Measurements from ENCODE around the gene C1S.
A peak's percentile ranks its signal among the peaks of the same experiment; 100 is the strongest.

Gene C1S

DNA sequence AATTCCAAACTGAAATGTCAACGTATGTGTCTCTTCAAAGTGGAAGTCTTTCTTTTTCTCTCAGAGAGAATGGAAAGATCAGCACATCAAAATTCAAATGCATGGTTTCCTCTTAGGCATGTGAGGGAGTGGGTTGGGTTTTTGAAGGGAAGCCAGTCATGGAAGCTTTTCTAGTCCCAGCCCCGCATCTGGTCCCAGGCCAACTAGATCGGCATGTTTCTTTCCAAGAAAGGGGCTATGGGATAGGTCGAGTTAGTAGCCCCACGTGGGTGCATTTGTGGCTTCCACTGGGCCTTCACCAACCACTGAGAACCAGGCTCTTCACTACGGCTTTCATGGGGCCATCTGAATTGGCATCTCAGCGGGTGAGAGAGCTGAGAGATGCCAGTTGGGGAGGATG lies 6.6 kb downstream of the C1S start:
- no peak for TF ChIP-seq TOX (CRISPR knock-in tag; IDR thresholded peaks at IDR 0.05; ENCODE audit: borderline replicate concordance)
- no peak for ATAC-seq

DNA sequence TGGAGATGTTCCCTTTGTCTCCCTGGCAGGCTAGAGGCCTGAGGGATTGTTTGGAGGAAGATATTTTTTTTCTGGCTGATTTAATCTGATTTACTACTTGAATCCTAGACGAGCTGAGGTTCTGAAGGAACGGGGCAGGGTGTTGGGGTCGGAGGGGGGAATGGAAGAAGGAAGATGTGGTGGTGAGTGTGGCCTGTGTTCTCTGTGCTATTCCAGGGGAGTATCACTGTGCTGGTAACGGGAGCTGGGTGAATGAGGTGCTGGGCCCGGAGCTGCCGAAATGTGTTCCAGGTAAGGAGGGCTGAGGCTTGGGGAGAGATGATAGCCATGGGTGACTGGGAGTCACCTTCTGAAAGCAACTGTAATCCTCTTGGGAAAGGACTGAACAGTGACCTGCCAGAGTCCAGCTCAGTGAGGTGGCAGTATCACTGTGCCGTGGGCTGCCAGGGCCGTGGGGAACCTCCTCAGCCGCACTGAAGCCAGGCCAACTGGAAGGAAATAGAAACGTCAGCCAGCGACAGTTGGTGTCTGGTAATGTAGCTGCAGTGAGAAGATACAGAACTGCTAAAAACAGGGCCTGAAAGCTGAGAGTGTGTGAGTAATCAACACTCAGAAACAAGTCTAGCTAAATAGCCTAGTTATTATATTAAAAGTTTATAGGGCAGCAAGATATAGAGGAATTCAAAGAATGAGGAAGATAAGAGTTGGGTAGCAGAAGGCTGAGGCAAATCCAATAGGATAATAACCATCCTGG lies 7.9 kb downstream of the C1S start:
- peak; percentile 25; the same call in 2 of the 3 replicates for ATAC-seq
- TF ChIP-seq OSR1 (CRISPR knock-in tag; IDR thresholded peaks at IDR 0.05) (no peak), ARNTL (CRISPR knock-in tag; IDR thresholded peaks at IDR 0.05; ENCODE audit: borderline replicate concordance, low read depth) (no peak), TOX (CRISPR knock-in tag; IDR thresholded peaks at IDR 0.05; ENCODE audit: borderline replicate concordance) (no peak), ZNF565 (CRISPR knock-in tag; conservative IDR thresholded peaks at IDR 0.05; ENCODE audit: low read depth) (no peak), ZFP30 (CRISPR knock-in tag; IDR thresholded peaks at IDR 0.05) (no peak), ZNF70 (CRISPR knock-in tag; IDR thresholded peaks at IDR 0.05) (no peak), ZNF8 (CRISPR knock-in tag; IDR thresholded peaks at IDR 0.05) (no peak), RARB (CRISPR knock-in tag; IDR thresholded peaks at IDR 0.05) (no peak), ISL1 (CRISPR knock-in tag; IDR thresholded peaks at IDR 0.05) (no peak), ZFP3 (CRISPR knock-in tag; IDR thresholded peaks at IDR 0.05) (no peak), GLIS3 (CRISPR knock-in tag; IDR thresholded peaks at IDR 0.05) (no peak), PPARA (CRISPR knock-in tag; IDR thresholded peaks at IDR 0.05; ENCODE audit: borderline replicate concordance) (no peak), CSDC2 (CRISPR knock-in tag; IDR thresholded peaks at IDR 0.05) (no peak), TCF4 (CRISPR knock-in tag; IDR thresholded peaks at IDR 0.05; ENCODE audit: borderline replicate concordance) (no peak), ESRRG (CRISPR knock-in tag; IDR thresholded peaks at IDR 0.05) (no peak)
- TF ChIP-seq, protein P1, sequence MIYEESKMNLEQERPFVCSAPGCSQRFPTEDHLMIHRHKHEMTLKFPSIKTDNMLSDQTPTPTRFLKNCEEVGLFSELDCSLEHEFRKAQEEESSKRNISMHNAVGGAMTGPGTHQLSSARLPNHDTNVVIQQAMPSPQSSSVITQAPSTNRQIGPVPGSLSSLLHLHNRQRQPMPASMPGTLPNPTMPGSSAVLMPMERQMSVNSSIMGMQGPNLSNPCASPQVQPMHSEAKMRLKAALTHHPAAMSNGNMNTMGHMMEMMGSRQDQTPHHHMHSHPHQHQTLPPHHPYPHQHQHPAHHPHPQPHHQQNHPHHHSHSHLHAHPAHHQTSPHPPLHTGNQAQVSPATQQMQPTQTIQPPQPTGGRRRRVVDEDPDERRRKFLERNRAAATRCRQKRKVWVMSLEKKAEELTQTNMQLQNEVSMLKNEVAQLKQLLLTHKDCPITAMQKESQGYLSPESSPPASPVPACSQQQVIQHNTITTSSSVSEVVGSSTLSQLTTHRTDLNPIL (CRISPR knock-in tag; IDR thresholded peaks at IDR 0.05; ENCODE audit: low read depth), result no peak
- TF ChIP-seq, protein P2, sequence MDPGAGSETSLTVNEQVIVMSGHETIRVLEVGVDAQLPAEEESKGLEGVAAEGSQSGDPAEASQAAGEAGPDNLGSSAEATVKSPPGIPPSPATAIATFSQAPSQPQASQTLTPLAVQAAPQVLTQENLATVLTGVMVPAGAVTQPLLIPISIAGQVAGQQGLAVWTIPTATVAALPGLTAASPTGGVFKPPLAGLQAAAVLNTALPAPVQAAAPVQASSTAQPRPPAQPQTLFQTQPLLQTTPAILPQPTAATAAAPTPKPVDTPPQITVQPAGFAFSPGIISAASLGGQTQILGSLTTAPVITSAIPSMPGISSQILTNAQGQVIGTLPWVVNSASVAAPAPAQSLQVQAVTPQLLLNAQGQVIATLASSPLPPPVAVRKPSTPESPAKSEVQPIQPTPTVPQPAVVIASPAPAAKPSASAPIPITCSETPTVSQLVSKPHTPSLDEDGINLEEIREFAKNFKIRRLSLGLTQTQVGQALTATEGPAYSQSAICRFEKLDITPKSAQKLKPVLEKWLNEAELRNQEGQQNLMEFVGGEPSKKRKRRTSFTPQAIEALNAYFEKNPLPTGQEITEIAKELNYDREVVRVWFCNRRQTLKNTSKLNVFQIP (CRISPR knock-in tag; IDR thresholded peaks at IDR 0.05; ENCODE audit: borderline replicate concordance, low read depth), result no peak
- TF ChIP-seq, protein P3, sequence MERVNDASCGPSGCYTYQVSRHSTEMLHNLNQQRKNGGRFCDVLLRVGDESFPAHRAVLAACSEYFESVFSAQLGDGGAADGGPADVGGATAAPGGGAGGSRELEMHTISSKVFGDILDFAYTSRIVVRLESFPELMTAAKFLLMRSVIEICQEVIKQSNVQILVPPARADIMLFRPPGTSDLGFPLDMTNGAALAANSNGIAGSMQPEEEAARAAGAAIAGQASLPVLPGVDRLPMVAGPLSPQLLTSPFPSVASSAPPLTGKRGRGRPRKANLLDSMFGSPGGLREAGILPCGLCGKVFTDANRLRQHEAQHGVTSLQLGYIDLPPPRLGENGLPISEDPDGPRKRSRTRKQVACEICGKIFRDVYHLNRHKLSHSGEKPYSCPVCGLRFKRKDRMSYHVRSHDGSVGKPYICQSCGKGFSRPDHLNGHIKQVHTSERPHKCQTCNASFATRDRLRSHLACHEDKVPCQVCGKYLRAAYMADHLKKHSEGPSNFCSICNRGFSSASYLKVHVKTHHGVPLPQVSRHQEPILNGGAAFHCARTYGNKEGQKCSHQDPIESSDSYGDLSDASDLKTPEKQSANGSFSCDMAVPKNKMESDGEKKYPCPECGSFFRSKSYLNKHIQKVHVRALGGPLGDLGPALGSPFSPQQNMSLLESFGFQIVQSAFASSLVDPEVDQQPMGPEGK (CRISPR knock-in tag; IDR thresholded peaks at IDR 0.05; ENCODE audit: borderline replicate concordance), result no peak
- TF ChIP-seq, protein P4, sequence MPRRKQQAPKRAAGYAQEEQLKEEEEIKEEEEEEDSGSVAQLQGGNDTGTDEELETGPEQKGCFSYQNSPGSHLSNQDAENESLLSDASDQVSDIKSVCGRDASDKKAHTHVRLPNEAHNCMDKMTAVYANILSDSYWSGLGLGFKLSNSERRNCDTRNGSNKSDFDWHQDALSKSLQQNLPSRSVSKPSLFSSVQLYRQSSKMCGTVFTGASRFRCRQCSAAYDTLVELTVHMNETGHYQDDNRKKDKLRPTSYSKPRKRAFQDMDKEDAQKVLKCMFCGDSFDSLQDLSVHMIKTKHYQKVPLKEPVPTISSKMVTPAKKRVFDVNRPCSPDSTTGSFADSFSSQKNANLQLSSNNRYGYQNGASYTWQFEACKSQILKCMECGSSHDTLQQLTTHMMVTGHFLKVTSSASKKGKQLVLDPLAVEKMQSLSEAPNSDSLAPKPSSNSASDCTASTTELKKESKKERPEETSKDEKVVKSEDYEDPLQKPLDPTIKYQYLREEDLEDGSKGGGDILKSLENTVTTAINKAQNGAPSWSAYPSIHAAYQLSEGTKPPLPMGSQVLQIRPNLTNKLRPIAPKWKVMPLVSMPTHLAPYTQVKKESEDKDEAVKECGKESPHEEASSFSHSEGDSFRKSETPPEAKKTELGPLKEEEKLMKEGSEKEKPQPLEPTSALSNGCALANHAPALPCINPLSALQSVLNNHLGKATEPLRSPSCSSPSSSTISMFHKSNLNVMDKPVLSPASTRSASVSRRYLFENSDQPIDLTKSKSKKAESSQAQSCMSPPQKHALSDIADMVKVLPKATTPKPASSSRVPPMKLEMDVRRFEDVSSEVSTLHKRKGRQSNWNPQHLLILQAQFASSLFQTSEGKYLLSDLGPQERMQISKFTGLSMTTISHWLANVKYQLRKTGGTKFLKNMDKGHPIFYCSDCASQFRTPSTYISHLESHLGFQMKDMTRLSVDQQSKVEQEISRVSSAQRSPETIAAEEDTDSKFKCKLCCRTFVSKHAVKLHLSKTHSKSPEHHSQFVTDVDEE (CRISPR knock-in tag; IDR thresholded peaks at IDR 0.05), result no peak

DNA sequence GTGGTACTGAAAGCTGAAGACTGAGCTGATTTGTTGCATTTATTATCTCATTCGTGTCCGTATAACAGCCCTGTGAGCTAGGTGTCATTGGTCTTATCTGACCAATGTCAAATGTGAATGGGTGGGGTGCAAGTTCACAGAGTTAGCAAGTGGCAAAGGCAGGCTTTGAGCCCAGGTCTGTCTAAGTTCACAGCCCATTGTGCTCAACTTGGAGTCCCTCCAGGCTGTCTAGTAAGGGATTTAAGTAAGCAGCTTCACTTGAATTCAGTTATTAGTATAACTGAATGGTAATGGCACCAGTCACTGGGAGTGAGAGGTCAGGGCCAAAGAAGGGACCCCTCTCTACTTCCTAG lies 8.5 kb downstream of the C1S start:
- TF ChIP-seq ISL1 (CRISPR knock-in tag; IDR thresholded peaks at IDR 0.05) (no peak), ZC3H10 (CRISPR knock-in tag; IDR thresholded peaks at IDR 0.05) (no peak), TCF4 (CRISPR knock-in tag; IDR thresholded peaks at IDR 0.05; ENCODE audit: borderline replicate concordance) (no peak), GLIS3 (CRISPR knock-in tag; IDR thresholded peaks at IDR 0.05) (no peak), OSR1 (CRISPR knock-in tag; IDR thresholded peaks at IDR 0.05) (no peak), SNAI2 (CRISPR knock-in tag; IDR thresholded peaks at IDR 0.05) (no peak), ZFP3 (CRISPR knock-in tag; IDR thresholded peaks at IDR 0.05) (no peak), TOX (CRISPR knock-in tag; IDR thresholded peaks at IDR 0.05; ENCODE audit: borderline replicate concordance) (no peak), ESRRG (CRISPR knock-in tag; IDR thresholded peaks at IDR 0.05) (no peak), ZNF8 (CRISPR knock-in tag; IDR thresholded peaks at IDR 0.05) (no peak)
- TF ChIP-seq, protein P5, sequence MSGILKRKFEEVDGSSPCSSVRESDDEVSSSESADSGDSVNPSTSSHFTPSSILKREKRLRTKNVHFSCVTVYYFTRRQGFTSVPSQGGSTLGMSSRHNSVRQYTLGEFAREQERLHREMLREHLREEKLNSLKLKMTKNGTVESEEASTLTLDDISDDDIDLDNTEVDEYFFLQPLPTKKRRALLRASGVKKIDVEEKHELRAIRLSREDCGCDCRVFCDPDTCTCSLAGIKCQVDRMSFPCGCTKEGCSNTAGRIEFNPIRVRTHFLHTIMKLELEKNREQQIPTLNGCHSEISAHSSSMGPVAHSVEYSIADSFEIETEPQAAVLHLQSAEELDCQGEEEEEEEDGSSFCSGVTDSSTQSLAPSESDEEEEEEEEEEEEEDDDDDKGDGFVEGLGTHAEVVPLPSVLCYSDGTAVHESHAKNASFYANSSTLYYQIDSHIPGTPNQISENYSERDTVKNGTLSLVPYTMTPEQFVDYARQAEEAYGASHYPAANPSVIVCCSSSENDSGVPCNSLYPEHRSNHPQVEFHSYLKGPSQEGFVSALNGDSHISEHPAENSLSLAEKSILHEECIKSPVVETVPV (CRISPR knock-in tag; IDR thresholded peaks at IDR 0.05), result no peak
- TF ChIP-seq, protein P4 (CRISPR knock-in tag; IDR thresholded peaks at IDR 0.05), result no peak
- ATAC-seq, result no peak

Measured in SK-N-SH treated with all-trans-retinoic acid at 6 μM for 48 hours (cell line).